CD4-positive, alpha-beta T cell (primary cell): ENCODE results near the gene PTGIS. TPM values are rescaled to one million over a fixed set of nuclear protein-coding genes. Genes with fewer than 3 reads are reported as not detected.

Source experiments
- ATAC-seq: fragments of 200-7000 bp; cut with Tn5 transposase; one replicate; pipeline ENCODE4 v1.10.0; 2022; ENCODE audit warnings: mild to moderate bottlenecking; ENCODE audit not compliant: poor library complexity
- CTCF ChIA-PET: fragments of 350-600 bp; sonication (Branson Sonifier 250); formaldehyde crosslinking; loops from one replicate; lab custom pipeline; 2021; ENCODE audit warnings: antibody characterized with exemption, inconsistent platforms; lab: Charles Lee
- POLR2A ChIA-PET: fragments of 350-600 bp; sonication (Branson Sonifier 250); formaldehyde crosslinking; loops from one replicate; lab custom pipeline; 2021; ENCODE audit warnings: antibody characterized with exemption, inconsistent platforms; lab: Charles Lee
- DNase-seq, 14 experiments: peaks; one replicate each; pipeline ENCODE4 v3.0.0-alpha.2; 2013 to 2020; ENCODE audit warnings: mixed read lengths in 2 of 14
- H3K27ac ChIP-seq, 2 donors: one replicate each; pipeline versions ENCODE4 v1.5.1 to v1.7.0; 2013; ENCODE audit warnings: low read length in 2 of 2, low read depth in 1 of 2, mild to moderate bottlenecking in 1 of 2
- H3K27me3 ChIP-seq, 2 experiments: 1 replicate in 1 of 2; 2 replicates in 1 of 2; pipeline versions ENCODE4 v1.6.1 to v1.7.0; 2013; ENCODE audit warnings: low read length in 2 of 2, control low read depth in 1 of 2, mild to moderate bottlenecking in 1 of 2, moderate library complexity in 1 of 2; ENCODE audit not compliant: insufficient read depth in 2 of 2, control insufficient read depth in 1 of 2
- H3K36me3 ChIP-seq: one replicate; pipeline ENCODE4 v1.6.1; 2013; ENCODE audit warnings: low read length, control low read depth; ENCODE audit not compliant: insufficient read depth
- H3K4me1 ChIP-seq: one replicate; pipeline ENCODE4 v1.6.1; 2013; ENCODE audit warnings: low read length, control low read depth; ENCODE audit not compliant: insufficient read depth
- H3K4me3 ChIP-seq: one replicate; pipeline ENCODE4 v1.5.1; 2013; ENCODE audit warnings: mild to moderate bottlenecking, low read length, moderate library complexity
- H3K9me3 ChIP-seq, 2 experiments: 1 replicate in 1 of 2; 2 replicates in 1 of 2; pipeline versions ENCODE4 v1.6.1 to v1.7.0; 2013; ENCODE audit warnings: low read length in 2 of 2, mild to moderate bottlenecking in 2 of 2, control low read depth in 1 of 2, moderate library complexity in 1 of 2; ENCODE audit not compliant: control insufficient read depth in 1 of 2, insufficient read depth in 1 of 2
- H3K27ac Mint-ChIP-seq: one replicate; pipeline ENCODE4 v1.8.0; 2020; ENCODE audit warnings: mixed read lengths
- H3K27me3 Mint-ChIP-seq: one replicate; pipeline ENCODE4 v1.8.0; 2021; ENCODE audit warnings: mixed read lengths
- H3K36me3 Mint-ChIP-seq: one replicate; pipeline ENCODE4 v1.8.0; 2021; ENCODE audit warnings: low read depth, mixed read lengths
- H3K4me1 Mint-ChIP-seq: one replicate; pipeline ENCODE4 v1.8.0; 2021; ENCODE audit warnings: low read depth, mixed read lengths
- H3K4me3 Mint-ChIP-seq: one replicate; pipeline ENCODE4 v1.8.0; 2020; ENCODE audit warnings: mild to moderate bottlenecking, mixed read lengths
- H3K9me3 Mint-ChIP-seq: one replicate; pipeline ENCODE4 v1.8.0; 2020; ENCODE audit warnings: mixed read lengths
- CTCF ChIP-seq: fragments of 200-600 bp; IDR thresholded peaks from one replicate; pipeline ENCODE4 v1.8.0; 2022; ENCODE audit warnings: antibody characterized with exemption, mild to moderate bottlenecking
- intact Hi-C, 2 experiments: fragments of 100-400 bp; cut with DNase I in 1 of 2; cut with micrococcal nuclease in 1 of 2; formaldehyde crosslinking; loops; one replicate each; pipeline versions ENCODE4 v1.15.1 to v1.9.0; 2023 to 2025; cut with DNase I, micrococcal nuclease
- total RNA-seq, 174 experiments: library from RNA in 2 of 174; stranded (reverse) in 2 of 174; gene quantifications; one replicate each; pipeline ENCODE4 v1.2.3 and lab custom pipeline; 2021 to 2026

Gene PTGIS
- total RNA-seq, 2 experiments from 2014 or later = not detected

- H3K9me3 ChIP-seq = peaks cover 3 to 9% of the 10 kb centered on the region in 2 experiments
Measured at GRCh38 chr20:49579874-49580812, 12.2 kb upstream of the PTGIS start.

GRCh38 chr20:49579195-49579594 lies 11.3 kb upstream of the PTGIS start:
- intact Hi-C loops = no loop called here

More at GRCh38 chr20:49579874-49580812, 12.2 kb upstream of the PTGIS start:
- Mint-ChIP-seq H3K4me3 (no peak overlapping the region), H3K9me3 (peaks cover 5% of the 10 kb centered on the region), H3K36me3 (no peaks in the 10 kb centered on the region), H3K27me3 (peaks cover 23% of the 10 kb centered on the region), H3K27ac (no peak overlapping the region), H3K4me1 (no peaks in the 10 kb centered on the region)
- Histone ChIP-seq H3K4me1 (no peaks in the 10 kb centered on the region), H3K27ac (no peak overlapping the region), H3K27me3 (peaks cover 3 to 4% of the 10 kb centered on the region in 2 experiments), H3K4me3 (no peak overlapping the region), H3K36me3 (no peaks in the 10 kb centered on the region)
- ChIA-PET POLR2A (no interaction called here), CTCF (no interaction called here)
- DNase-seq (no peak), ATAC-seq (no peak)
- intact Hi-C loops = no loop called here
- TF ChIP-seq CTCF = no peak

GRCh38 chr20:49578436-49578835 lies 10.5 kb upstream of the PTGIS start:
- H3K4me1 Mint-ChIP-seq = no peaks in the 10 kb centered on the region
- ATAC-seq (no peak), DNase-seq (no peak)
- H3K27me3 ChIP-seq = peaks cover 3 to 7% of the 10 kb centered on the region in 2 experiments
- H3K27ac ChIP-seq = no peak overlapping the region
- ChIA-PET POLR2A (no interaction called here), CTCF (no interaction called here)
- peaks cover 16% of the 10 kb centered on the region for H3K27me3 Mint-ChIP-seq
- H3K36me3 Mint-ChIP-seq = no peaks in the 10 kb centered on the region
- intact Hi-C loops = no loop called here
- TF ChIP-seq CTCF = no peak
- no peaks in the 10 kb centered on the region for H3K4me1 ChIP-seq
- H3K9me3 Mint-ChIP-seq = peaks cover 5% of the 10 kb centered on the region
- H3K27ac Mint-ChIP-seq = no peak overlapping the region
- H3K4me3 ChIP-seq = no peak overlapping the region
- H3K36me3 ChIP-seq = no peaks in the 10 kb centered on the region
- no peak overlapping the region for H3K4me3 Mint-ChIP-seq
- H3K9me3 ChIP-seq = peaks cover 3 to 9% of the 10 kb centered on the region in 2 experiments

More at GRCh38 chr20:49579195-49579594, 11.3 kb upstream of the PTGIS start:
- peaks cover 3 to 4% of the 10 kb centered on the region in 2 experiments for H3K27me3 ChIP-seq
- Mint-ChIP-seq H3K4me1 (no peaks in the 10 kb centered on the region), H3K9me3 (peaks cover 5% of the 10 kb centered on the region), H3K36me3 (no peaks in the 10 kb centered on the region), H3K4me3 (no peak overlapping the region), H3K27me3 (peaks cover 17% of the 10 kb centered on the region), H3K27ac (no peak overlapping the region)
- ChIA-PET CTCF (no interaction called here), POLR2A (no interaction called here)
- DNase-seq (no peak), ATAC-seq (no peak)
- H3K9me3 ChIP-seq = peaks cover 3 to 9% of the 10 kb centered on the region in 2 experiments
- H3K4me1 ChIP-seq = no peaks in the 10 kb centered on the region
- H3K27ac ChIP-seq = no peak overlapping the region
- no peak for TF ChIP-seq CTCF
- H3K36me3 ChIP-seq = no peaks in the 10 kb centered on the region
- H3K4me3 ChIP-seq = no peak overlapping the region
